22Rv1 (cell line): ENCODE data around the gene PCDHA13.
"Not testable (repeated sequence)": the region's sequence is repeated elsewhere in the genome, so short reads cannot be mapped to it uniquely, and the experiment has no call there.

Experiments
- ZFX ChIP-seq: fragments of 450-650 bp; IDR thresholded peaks from 2 replicates; pipeline ENCODE4 v1.6.1; 2017; ENCODE audit warnings: antibody characterized with exemption, borderline replicate concordance
- TF ChIP-seq, protein P1 (sequence below): fragments of 450-650 bp; IDR thresholded peaks from 2 replicates; pipeline ENCODE4 v1.5.1; 2017; ENCODE audit warnings: mild to moderate bottlenecking

DNA sequence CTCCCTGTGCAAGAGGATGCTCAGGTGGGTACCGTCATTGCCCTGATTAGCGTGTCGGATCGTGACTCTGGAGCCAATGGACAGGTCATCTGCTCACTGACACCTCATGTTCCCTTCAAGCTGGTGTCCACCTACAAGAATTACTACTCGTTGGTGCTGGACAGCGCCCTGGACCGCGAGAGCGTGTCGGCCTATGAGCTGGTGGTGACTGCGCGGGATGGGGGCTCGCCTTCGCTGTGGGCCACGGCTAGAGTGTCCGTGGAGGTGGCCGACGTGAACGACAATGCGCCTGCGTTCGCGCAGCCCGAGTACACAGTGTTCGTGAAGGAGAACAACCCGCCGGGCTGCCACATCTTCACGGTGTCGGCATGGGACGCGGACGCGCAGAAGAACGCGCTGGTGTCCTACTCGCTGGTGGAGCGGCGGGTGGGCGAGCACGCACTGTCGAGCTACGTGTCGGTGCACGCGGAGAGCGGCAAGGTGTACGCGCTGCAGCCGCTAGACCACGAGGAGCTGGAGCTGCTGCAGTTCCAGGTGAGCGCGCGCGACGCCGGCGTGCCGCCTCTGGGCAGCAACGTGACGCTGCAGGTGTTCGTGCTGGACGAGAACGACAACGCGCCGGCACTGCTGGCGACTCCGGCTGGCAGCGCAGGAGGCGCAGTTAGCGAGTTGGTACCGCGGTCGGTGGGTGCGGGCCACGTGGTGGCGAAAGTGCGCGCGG, 5.2 kb upstream of the PCDHA13 start:
- TF ChIP-seq, protein P1, sequence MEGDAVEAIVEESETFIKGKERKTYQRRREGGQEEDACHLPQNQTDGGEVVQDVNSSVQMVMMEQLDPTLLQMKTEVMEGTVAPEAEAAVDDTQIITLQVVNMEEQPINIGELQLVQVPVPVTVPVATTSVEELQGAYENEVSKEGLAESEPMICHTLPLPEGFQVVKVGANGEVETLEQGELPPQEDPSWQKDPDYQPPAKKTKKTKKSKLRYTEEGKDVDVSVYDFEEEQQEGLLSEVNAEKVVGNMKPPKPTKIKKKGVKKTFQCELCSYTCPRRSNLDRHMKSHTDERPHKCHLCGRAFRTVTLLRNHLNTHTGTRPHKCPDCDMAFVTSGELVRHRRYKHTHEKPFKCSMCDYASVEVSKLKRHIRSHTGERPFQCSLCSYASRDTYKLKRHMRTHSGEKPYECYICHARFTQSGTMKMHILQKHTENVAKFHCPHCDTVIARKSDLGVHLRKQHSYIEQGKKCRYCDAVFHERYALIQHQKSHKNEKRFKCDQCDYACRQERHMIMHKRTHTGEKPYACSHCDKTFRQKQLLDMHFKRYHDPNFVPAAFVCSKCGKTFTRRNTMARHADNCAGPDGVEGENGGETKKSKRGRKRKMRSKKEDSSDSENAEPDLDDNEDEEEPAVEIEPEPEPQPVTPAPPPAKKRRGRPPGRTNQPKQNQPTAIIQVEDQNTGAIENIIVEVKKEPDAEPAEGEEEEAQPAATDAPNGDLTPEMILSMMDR = not testable (repeated sequence)
- TF ChIP-seq ZFX = not testable (repeated sequence)
